K562 (cell line): ENCODE data around the gene RAB4B. TPM values are rescaled to one million over a fixed set of nuclear protein-coding genes. Genes with fewer than 3 reads are reported as not detected.

ENCODE experiments used
- ETS1 ChIP-seq: conservative IDR thresholded peaks from 2 replicates; pipeline ENCODE4 v1.6.1; 2011; ENCODE audit warnings: low read depth, mild to moderate bottlenecking, low read length; ENCODE audit not compliant: control insufficient read depth
- KDM4B ChIP-seq, 2 experiments: fragments of 450-650 bp in 1 of 2; sonication (generic) in 1 of 2; IDR thresholded peaks; 2 replicates each; pipeline ENCODE4 v1.6.1; 2016 to 2017; ENCODE audit warnings: borderline replicate concordance in 2 of 2, antibody characterized with exemption in 1 of 2, low read depth in 1 of 2, mild to moderate bottlenecking in 1 of 2
- LARP7 ChIP-seq: fragments of 450-650 bp; IDR thresholded peaks from 2 replicates; pipeline ENCODE4 v1.6.1; 2016
- MAX ChIP-seq: sonication (generic); formaldehyde crosslinking; IDR thresholded peaks from 2 replicates; pipeline ENCODE4 v1.9.0; 2022; ENCODE audit warnings: mild to moderate bottlenecking, missing genetic modification reagents
- NFIC ChIP-seq: fragments of 450-650 bp; IDR thresholded peaks from 2 replicates; pipeline ENCODE4 v1.6.1; 2017; ENCODE audit warnings: mild to moderate bottlenecking, inconsistent platforms
- RBBP5 ChIP-seq: fragments of 200-600 bp; sonication (generic); IDR thresholded peaks from 2 replicates; pipeline ENCODE4 v1.6.1; 2012; ENCODE audit warnings: borderline replicate concordance, mild to moderate bottlenecking, low read length, control low read depth, inconsistent platforms; ENCODE audit not compliant: insufficient read depth, poor library complexity, severe bottlenecking
- SP2 ChIP-seq: IDR thresholded peaks from 2 replicates; pipeline ENCODE4 v1.6.1; 2011; ENCODE audit warnings: mild to moderate bottlenecking, low read depth, low read length, moderate library complexity; ENCODE audit not compliant: poor library complexity, severe bottlenecking; ENCODE audit errors: extremely low read depth
- SUPT5H ChIP-seq: fragments of 450-650 bp; IDR thresholded peaks from 2 replicates; pipeline ENCODE4 v1.6.1; 2016
- TAF9B ChIP-seq: fragments of 450-650 bp; IDR thresholded peaks from 2 replicates; pipeline ENCODE4 v1.6.1; 2018; ENCODE audit warnings: mild to moderate bottlenecking; ENCODE audit not compliant: partially characterized antibody
- USF2 ChIP-seq: sonication (generic); formaldehyde crosslinking; IDR thresholded peaks from 2 replicates; pipeline ENCODE4 v1.5.0; 2020; ENCODE audit warnings: missing genetic modification reagents
- ZBTB7A ChIP-seq: IDR thresholded peaks from 2 replicates; pipeline ENCODE4 v1.6.1; 2011; ENCODE audit warnings: low read depth, mild to moderate bottlenecking, low read length, moderate library complexity, borderline replicate concordance; ENCODE audit not compliant: control insufficient read depth
- ZC3H4 ChIP-seq: sonication (generic); formaldehyde crosslinking; IDR thresholded peaks from 2 replicates; pipeline ENCODE4 v1.9.0; 2021; ENCODE audit warnings: missing genetic modification reagents, borderline replicate concordance
- ZKSCAN1 ChIP-seq: fragments of 150-350 bp; IDR thresholded peaks from 2 replicates; pipeline ENCODE4 v1.6.1; 2016; ENCODE audit warnings: low read depth, low read length
- ZNF263 ChIP-seq: sonication (generic); formaldehyde crosslinking; IDR thresholded peaks from 2 replicates; pipeline ENCODE4 v1.8.0; 2022; ENCODE audit warnings: mild to moderate bottlenecking, missing genetic modification reagents, borderline replicate concordance
- polyA plus RNA-seq, 8 experiments: library from polyadenylated mRNA; depleted of rRNA in 4 of 8; stranded (reverse) in 5 of 8; unstranded in 3 of 8; fragments of >200 nt; fragmentation: Nextera tagmentation in 2 of 8; fragmentation: Illumina TruSeq in 1 of 8; extraction: Ambion mirVana in 2 of 8; extraction: Trizol in 1 of 8; gene quantifications; 2 replicates each; pipeline versions ENCODE4 v1.2.1 to v1.2.3, GENCODE V29; 2011 to 2014; ENCODE audit warnings: inconsistent platforms in 1 of 8, missing spikeins in 1 of 8
- total RNA-seq, 7 experiments: library from RNA; depleted of rRNA in 6 of 7; stranded (reverse); fragments of >200 nt in 6 of 7; fragmentation: Illumina TruSeq in 2 of 7; extraction: Trizol in 2 of 7; gene quantifications; 2 replicates each; pipeline versions ENCODE4 v1.2.1 to v1.2.3, GENCODE V29; 2011 to 2021; ENCODE audit warnings: low replicate concordance in 1 of 7

RAB4B gene
- total and polyA plus RNA-seq, 9 of the 15 experiments (the other 6 are each of a cell fraction or from before 2014, with no cell fraction given) = 0.28 to 20.4 (median 9.0) TPM

GRCh38 chr19:40803857-40804782 lies 26.1 kb downstream of the RAB4B start (continued):
- 0 out of 2 replicates have a peak, but pooled peaks have one; percentile 35 for TF ChIP-seq ETS1
- TF ChIP-seq KDM4B (IDR thresholded peaks at IDR 0.05; ENCODE audit: borderline replicate concordance in 2 of 2, low read depth in 1 of 2) = no peak
- TF ChIP-seq LARP7 = no peak
- peak; percentile 10; the same call in 1 of the 2 replicates for TF ChIP-seq MAX
- TF ChIP-seq ZKSCAN1 = no peak
- TF ChIP-seq ZNF263 = no peak
- TF ChIP-seq RBBP5 = no peak
- TF ChIP-seq NFIC = peak; percentile 19; the same call in 1 of the 2 replicates
- TF ChIP-seq ZC3H4 (CRISPR knock-in tag) = no peak
- no peak for TF ChIP-seq SP2
- no peak for TF ChIP-seq USF2
- TF ChIP-seq ZBTB7A = no peak
- no peak for TF ChIP-seq TAF9B
- TF ChIP-seq SUPT5H = peak; percentile 48; the same call in 1 of the 2 replicates
